NCI-H82 treated with DMSO at 0.1 percent for 48 hours (cell line): ENCODE results near the gene NXPH2.

ENCODE experiments used
- DNase-seq: peaks from one replicate; lab custom pipeline; 2025; ENCODE audit not compliant: unreplicated experiment; lab: John Stamatoyannopoulos, UW

NXPH2 gene

DNA sequence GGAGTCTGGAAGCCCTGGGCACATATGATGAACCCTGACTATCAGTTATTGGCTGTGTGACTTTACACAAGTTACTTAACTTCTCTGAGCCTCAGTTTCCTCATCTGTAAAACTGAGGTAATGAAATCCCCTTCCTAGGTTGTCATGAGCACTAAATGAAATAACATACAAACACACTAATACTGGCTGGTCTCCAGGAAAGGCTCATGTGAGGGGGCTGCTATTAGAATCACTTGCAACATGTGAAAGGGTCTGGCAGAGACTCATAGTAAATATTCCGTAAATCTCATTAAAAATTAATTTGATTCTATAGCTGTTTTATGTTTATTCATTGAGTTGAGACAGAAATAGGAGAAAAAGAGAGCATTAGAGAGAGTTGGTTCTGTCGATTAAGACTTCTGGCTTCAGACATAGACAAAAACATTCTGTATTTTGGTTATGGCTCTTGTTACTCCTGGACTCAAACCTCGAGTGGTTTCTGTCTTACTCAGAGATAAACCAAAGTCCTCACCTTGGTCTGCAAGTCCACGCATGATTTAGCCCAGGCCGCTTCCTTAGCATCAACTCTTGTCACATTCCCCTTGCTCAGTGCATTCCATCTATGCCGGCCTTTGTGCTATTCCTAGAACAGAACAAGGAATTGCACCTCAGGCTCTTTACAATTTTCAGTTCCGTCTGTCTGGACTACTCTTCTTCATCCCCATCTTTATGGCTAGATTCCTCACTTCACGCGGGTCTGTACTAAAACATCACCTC lies 139.1 kb downstream of the NXPH2 start:
- DNase-seq = no peak

DNA sequence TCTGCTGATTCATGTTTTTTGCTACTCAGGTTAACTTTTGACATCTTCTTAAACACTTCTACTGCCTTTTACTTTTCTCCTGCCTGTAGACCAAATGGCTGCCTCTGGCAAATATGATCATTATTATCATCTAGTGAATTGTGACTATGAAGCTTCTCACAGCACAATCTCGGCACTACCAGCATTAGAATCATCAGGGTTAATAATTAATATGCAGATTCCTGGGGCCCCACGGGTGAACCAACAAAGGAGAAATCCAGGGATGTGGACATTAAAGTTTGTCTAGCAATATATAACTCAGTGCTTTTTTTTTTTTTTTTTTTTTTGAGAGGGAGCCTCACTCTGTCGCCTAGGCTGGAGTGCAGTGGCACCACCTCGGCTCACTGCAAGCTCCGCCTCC lies 142.5 kb downstream of the NXPH2 start:
- DNase-seq = no peak

DNA sequence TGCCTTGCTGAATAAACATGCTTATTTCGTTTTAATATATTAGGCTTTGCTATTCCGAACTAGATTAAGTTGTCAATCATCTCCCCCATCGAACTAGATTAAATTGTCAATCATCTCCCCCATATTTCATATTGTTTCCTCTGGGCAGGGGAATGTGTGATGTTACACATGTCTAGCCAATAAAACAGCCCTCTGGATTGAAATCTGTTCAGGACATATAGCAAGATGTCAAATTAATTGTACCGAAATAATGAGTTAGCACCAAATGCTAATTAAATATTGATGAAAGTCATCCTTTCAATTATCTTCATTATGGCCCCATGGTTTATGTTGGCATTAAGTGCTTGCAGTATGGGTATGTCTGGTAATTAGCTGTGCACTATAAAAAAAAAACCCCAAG lies 143.1 kb downstream of the NXPH2 start:
- DNase-seq = no peak

DNA sequence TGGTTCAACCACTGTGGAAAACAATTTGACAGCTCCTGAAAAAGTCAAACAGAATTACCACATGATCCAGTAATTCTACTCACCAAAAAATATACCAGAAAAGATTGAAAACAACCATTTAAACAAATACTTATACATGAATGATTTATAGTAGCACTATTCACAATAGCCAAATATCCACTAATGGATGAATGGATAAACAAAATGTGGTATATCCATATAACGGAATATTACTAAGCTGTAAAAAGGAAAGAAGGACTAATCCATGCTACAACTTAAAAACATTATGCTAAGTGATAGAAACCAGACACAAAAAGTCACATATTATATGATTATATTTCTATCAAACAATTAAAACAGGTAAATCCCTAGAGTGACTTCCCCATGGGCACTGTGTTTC lies 147.1 kb downstream of the NXPH2 start:
- DNase-seq = no peak

DNA sequence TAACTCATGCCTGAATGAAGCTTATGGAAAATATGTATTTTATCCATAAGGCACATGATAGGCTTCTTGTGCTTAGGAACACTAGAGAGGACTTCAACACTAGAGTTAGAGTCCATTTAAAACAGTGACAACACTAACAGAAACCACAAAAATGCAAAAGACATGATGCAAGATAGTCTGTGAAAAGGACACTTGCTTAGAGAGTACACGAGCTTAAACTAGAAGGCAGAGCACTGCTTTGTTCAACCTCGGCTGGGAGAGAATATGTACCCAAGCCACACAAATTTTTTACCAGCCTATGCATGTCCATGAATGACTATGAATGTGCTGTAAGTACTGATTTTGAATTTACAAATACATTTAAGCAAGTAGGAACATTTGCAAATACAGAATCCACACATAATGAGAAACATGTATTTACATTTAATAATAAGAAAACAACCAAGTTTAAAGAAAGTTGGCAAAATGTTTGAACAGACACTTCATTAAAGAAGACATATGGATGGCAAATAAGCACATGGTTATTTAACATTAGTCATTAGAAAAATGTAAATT lies 148.0 kb downstream of the NXPH2 start:
- no peak for DNase-seq

DNA sequence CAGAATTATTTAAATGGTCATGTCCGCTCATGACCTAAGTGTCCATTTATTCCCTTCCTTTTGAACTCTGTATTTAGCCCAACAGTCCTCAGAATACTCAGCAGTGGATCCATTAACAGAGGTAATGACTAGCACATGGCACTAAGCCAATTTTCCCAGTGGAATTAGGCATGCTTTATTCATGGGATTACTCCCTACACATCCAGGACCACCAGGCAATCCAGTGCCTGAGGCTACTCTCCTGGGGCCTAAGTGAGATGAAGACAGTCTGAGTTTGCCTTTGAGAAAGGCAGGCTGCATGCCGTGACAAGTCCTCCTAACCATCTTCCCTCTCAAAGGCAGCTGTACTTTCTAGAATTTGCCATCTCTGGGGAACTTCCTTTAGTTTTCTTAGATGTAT lies 150.0 kb downstream of the NXPH2 start:
- DNase-seq = peak; percentile 90

DNA sequence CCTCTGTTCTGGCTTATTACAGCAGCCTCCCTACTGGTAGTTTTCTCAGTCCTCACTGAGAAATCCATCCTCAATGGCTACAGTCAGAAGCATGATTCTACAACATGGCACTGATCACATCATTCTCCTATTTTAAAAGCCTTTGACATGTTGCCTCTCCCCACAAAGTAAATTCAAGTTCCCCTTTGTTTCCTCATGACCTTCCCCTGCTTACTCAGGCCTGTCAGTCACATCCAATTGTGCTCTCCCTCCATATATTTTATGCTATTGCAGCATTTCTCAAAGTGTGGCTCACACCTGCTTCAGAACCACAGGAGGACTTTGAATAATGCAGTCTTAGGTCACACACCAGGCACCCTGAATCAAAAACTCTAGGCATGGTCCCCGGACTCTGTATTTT lies 154.0 kb downstream of the NXPH2 start:
- no peak for DNase-seq

DNA sequence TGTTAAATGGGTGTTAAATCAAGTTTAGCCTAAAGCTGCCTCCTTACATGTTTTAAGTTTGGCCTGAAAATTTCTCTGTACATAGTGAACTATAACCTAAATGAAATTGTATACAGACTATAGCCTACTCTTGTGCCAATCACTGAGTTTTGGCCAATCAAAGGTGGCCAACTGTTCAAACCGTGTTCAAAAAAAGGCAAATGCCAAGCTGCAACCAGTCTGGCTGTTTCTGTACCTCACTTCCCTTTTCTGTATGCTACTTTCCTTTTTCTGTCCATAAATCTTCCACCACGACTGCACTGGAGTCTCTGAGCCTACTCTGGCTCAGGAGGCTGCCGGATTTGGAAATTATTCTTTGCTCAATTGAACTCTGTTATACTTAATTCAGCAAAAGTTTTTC lies 157.6 kb downstream of the NXPH2 start:
- no peak for DNase-seq

DNA sequence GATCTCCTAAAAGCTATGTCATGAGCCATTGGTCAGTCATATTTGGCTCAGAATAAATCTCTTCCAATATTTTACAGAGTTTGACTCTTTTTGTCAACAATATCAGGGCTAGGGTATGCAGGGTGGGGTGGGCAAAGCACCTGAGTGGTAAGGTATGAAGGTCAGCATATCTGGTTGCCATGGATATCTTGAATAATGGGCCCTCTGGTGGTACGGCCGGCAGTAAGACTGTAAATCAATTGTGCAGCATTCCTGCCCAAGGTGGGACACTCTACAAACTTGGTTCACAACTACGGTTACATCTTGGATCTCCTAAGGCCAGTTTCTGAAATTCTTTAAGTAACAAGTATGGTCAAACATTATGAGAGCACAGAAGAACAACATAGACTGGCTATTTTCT lies 159.1 kb downstream of the NXPH2 start:
- no peak for DNase-seq

DNA sequence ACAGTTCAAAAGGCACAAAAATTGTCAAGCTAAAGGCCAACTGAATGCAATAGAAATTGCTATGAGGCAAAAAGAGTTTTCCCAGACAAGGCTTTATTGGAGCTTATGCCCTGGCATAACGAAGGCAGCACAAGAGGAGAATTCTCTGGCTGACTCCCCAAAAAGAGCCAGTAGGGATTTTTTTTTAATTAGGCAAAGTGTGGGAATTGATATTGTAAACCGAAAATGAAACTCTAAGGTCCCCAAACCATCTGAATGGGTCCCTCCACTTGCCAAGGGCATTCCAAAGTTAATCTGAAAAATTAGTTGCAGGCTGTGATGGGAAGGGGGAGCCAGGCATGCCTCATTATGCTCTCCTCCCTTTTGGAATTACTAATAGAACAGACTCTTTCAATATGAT lies 159.8 kb downstream of the NXPH2 start:
- DNase-seq = no peak
